IMR-90 (cell line): ENCODE measurements around the gene LRRC26. TPM values are rescaled to one million over a fixed set of nuclear protein-coding genes. Genes with fewer than 3 reads are reported as not detected.

ENCODE experiments used
- ATAC-seq: fragments of 200-7000 bp; cut with Tn5 transposase; 2 replicates; pipeline ENCODE4 v1.9.1; 2020; ENCODE audit warnings: low read depth, mild to moderate bottlenecking, moderate library complexity
- BruUV-seq: library from RNA; stranded (reverse); fragments of 400-500 nt; replicated peaks from 2 replicates; lab custom pipeline; 2021; lab: Mats Ljungman, UMichigan
- CTCF ChIA-PET: fragments of 300-600 bp; formaldehyde crosslinking; extraction: SDS; loops from one replicate; lab custom pipeline; 2021; ENCODE audit warnings: antibody characterized with exemption; lab: Yijun Ruan, JAX
- POLR2A ChIA-PET: fragments of 300-600 bp; sonication (Branson Sonifier 250); formaldehyde crosslinking; loops from one replicate; lab custom pipeline; 2022; ENCODE audit warnings: antibody characterized with exemption; ENCODE audit not compliant: unreplicated experiment; lab: Charles Lee
- DNase-seq: peaks from one replicate; pipeline ENCODE4 v3.0.0; 2013
- H2AFZ ChIP-seq: replicated peaks from 2 replicates; pipeline ENCODE3; 2013; ENCODE audit warnings: low read length, mild to moderate bottlenecking; ENCODE audit not compliant: poor library complexity
- H2AK5ac ChIP-seq: 2 replicates; pipeline ENCODE4 v1.6.1; 2013; ENCODE audit warnings: low read depth, low read length, inconsistent platforms
- H2AK9ac ChIP-seq: replicated peaks from 2 replicates; pipeline ENCODE3; 2013; ENCODE audit warnings: mild to moderate bottlenecking, low read depth, low read length, moderate library complexity; ENCODE audit not compliant: poor library complexity
- H2BK120ac ChIP-seq: 2 replicates; pipeline ENCODE4 v1.6.1; 2013; ENCODE audit warnings: low read depth, low read length, inconsistent platforms
- H2BK15ac ChIP-seq: 3 replicates; pipeline ENCODE4 v1.6.1; 2013; ENCODE audit warnings: low read depth, low read length, inconsistent platforms
- H2BK20ac ChIP-seq: 2 replicates; pipeline ENCODE4 v1.6.1; 2013; ENCODE audit warnings: low read depth, mild to moderate bottlenecking, inconsistent platforms, low read length, moderate library complexity
- H2BK5ac ChIP-seq: 2 replicates; pipeline ENCODE4 v1.6.1; 2013; ENCODE audit warnings: mild to moderate bottlenecking, low read depth, low read length, inconsistent platforms; ENCODE audit not compliant: poor library complexity, severe bottlenecking
- H3K14ac ChIP-seq: replicated peaks from 2 replicates; pipeline ENCODE4 v1.6.1; 2013; ENCODE audit warnings: low read depth, low read length, inconsistent platforms
- H3K18ac ChIP-seq: 2 replicates; pipeline ENCODE4 v1.6.1; 2013; ENCODE audit warnings: low read depth, low read length, control low read depth
- H3K23ac ChIP-seq: 2 replicates; pipeline ENCODE4 v1.6.1; 2013; ENCODE audit warnings: low read depth, low read length, inconsistent platforms
- H3K27ac ChIP-seq: 2 replicates; pipeline ENCODE4 v1.5.1; 2013; ENCODE audit warnings: mild to moderate bottlenecking, control low read depth, low read length; ENCODE audit not compliant: insufficient read depth
- H3K27me3 ChIP-seq: 2 replicates; pipeline ENCODE4 v1.6.1; 2013; ENCODE audit warnings: low read length; ENCODE audit not compliant: control insufficient read depth, insufficient read depth
- H3K36me3 ChIP-seq: 2 replicates; pipeline ENCODE4 v1.6.1; 2013; ENCODE audit warnings: low read length, mixed read lengths; ENCODE audit not compliant: control insufficient read depth, insufficient read depth
- H3K4ac ChIP-seq: 2 replicates; pipeline ENCODE4 v1.6.1; 2013; ENCODE audit warnings: low read depth, low read length, inconsistent platforms
- H3K4me1 ChIP-seq: 2 replicates; pipeline ENCODE4 v1.6.1; 2013; ENCODE audit warnings: low read length, mixed read lengths; ENCODE audit not compliant: control insufficient read depth, insufficient read depth
- H3K4me2 ChIP-seq: 2 replicates; pipeline ENCODE4 v1.6.1; 2013; ENCODE audit warnings: low read depth, mild to moderate bottlenecking, control low read depth, low read length, moderate library complexity
- H3K4me3 ChIP-seq: 2 replicates; pipeline ENCODE4 v1.5.1; 2013; ENCODE audit warnings: low read depth, mild to moderate bottlenecking, control low read depth, low read length, moderate library complexity; ENCODE audit not compliant: insufficient read depth
- H3K56ac ChIP-seq: 2 replicates; pipeline ENCODE4 v1.6.1; 2013; ENCODE audit warnings: low read length, inconsistent platforms; ENCODE audit not compliant: insufficient read depth; ENCODE audit errors: extremely low read depth
- H3K79me1 ChIP-seq, 2 experiments: 2 replicates each; pipeline ENCODE4 v1.6.1; 2013; ENCODE audit warnings: low read length in 2 of 2, inconsistent platforms in 1 of 2, low read depth in 1 of 2
- H3K9ac ChIP-seq: 2 replicates; pipeline ENCODE4 v1.6.1; 2013; ENCODE audit warnings: low read depth, low read length, control low read depth
- H3K9me1 ChIP-seq: 2 replicates; pipeline ENCODE4 v1.6.1; 2013; ENCODE audit warnings: low read length, inconsistent platforms; ENCODE audit not compliant: insufficient read depth
- H3K9me3 ChIP-seq: 2 replicates; pipeline ENCODE4 v1.6.1; 2013; ENCODE audit warnings: low read length; ENCODE audit not compliant: control insufficient read depth, insufficient read depth
- H4K20me1 ChIP-seq: 2 replicates; pipeline ENCODE4 v1.6.1; 2013; ENCODE audit warnings: low read length, inconsistent platforms; ENCODE audit not compliant: insufficient read depth
- H4K5ac ChIP-seq: 2 replicates; pipeline ENCODE4 v1.6.1; 2013; ENCODE audit warnings: mild to moderate bottlenecking, low read depth, low read length, control low read depth
- H4K8ac ChIP-seq, 2 experiments: 2 replicates each; pipeline ENCODE4 v1.6.1; 2013; ENCODE audit warnings: low read depth in 2 of 2, low read length in 2 of 2, control low read depth in 1 of 2, inconsistent platforms in 1 of 2
- H4K91ac ChIP-seq: 2 replicates; pipeline ENCODE4 v1.6.1; 2013; ENCODE audit warnings: low read depth, low read length, inconsistent platforms; ENCODE audit not compliant: insufficient read depth
- CEBPB ChIP-seq: IDR thresholded peaks from 2 replicates; pipeline ENCODE4 v1.6.1; 2012; ENCODE audit warnings: low read depth, low read length, improper control_type of control experiment
- MAFK ChIP-seq: IDR thresholded peaks from 2 replicates; pipeline ENCODE4 v1.6.1; 2012; ENCODE audit warnings: low read depth, low read length, improper control_type of control experiment
- MXI1 ChIP-seq: IDR thresholded peaks from 2 replicates; pipeline ENCODE4 v1.6.1; 2012; ENCODE audit warnings: low read depth, mild to moderate bottlenecking, low read length, moderate library complexity, borderline replicate concordance
- WGBS, 2 experiments: methylation state at CpG; one replicate each; pipeline versions ENCODE4 v1.1.5 to v1.1.7; 2013; ENCODE audit warnings: missing lambda C conversion rate in 2 of 2; ENCODE audit not compliant: insufficient read length in 1 of 2; ENCODE audit errors: extremely low coverage in 2 of 2; 5-methylcytosine and 5-hydroxymethylcytosine counted together
- dilution Hi-C: fragments of 300-500 bp; cut with HindIII; formaldehyde crosslinking; loops from one replicate; pipeline ENCODE4 v1.14.3; 2018; ENCODE audit warnings: low sequenced_read_pairs; ENCODE audit not compliant: unreplicated experiment
- in situ Hi-C: fragments of 300-500 bp; cut with MboI; formaldehyde crosslinking; loops from 3 replicates; pipeline ENCODE4 v1.14.3; 2019; ENCODE audit warnings: low sequenced_read_pairs, inconsistent platforms, mixed read lengths
- intact Hi-C: fragments of 100-400 bp; cut with micrococcal nuclease; formaldehyde crosslinking; loops from 2 replicates; pipeline ENCODE4 v1.10.0; 2022
- polyA plus RNA-seq, 3 experiments: library from polyadenylated mRNA; depleted of rRNA; stranded (reverse); fragments of >200 nt; gene quantifications; 2 replicates each; pipeline ENCODE4 v1.2.3, GENCODE V29; 2012; ENCODE audit warnings: low replicate concordance in 1 of 3
- total RNA-seq: library from RNA; depleted of rRNA; stranded (reverse); fragments of >200 nt; gene quantifications from 2 replicates; pipeline ENCODE4 v1.2.3, GENCODE V29; 2012
- TF ChIP-seq, protein P1 (sequence below): fragments of 150-350 bp; IDR thresholded peaks from 2 replicates; pipeline ENCODE4 v1.6.1; 2016; ENCODE audit warnings: low read depth, mild to moderate bottlenecking, low read length, moderate library complexity, borderline replicate concordance

LRRC26 gene
- total and polyA plus RNA-seq, 2 of the 4 experiments (the other 2 are of a cell fraction): not detected

DNA sequence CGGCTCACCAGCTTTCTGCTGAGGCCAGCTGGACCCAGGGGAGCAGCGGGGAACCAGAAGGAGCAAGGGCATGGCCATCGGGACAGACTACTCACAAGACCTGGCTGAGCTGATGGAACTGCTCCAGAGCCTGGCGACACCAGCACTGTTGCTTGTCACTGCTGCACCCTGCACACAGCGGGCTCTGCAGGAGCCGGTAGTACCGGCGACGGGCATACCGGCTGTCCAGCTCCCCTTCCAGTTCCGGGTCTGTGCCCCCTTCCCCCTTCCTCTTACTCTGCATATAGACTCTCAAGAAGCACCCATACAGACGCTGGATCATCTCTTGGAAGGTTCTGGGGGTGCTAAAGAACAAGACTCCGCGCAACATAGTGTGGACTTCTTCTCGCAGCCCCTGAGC lies 17.5 kb upstream of the LRRC26 start:
- Histone ChIP-seq H4K20me1 (peaks cover 22% of the 10 kb centered on the region), H3K4me1 (peaks cover 16% of the 10 kb centered on the region), H4K5ac (no peak overlapping the region), H3K18ac (no peak overlapping the region), H2AFZ (no peak overlapping the region), H3K4me3 (peak overlapping the region; percentile 91), H3K36me3 (peaks cover 63% of the 10 kb centered on the region), H3K9ac (peak overlapping the region; percentile 84; the same call in 1 of the 2 replicates), H4K8ac (no peak overlapping the region), H2AK9ac (no peak overlapping the region), H3K4ac (no peak overlapping the region), H3K4me2 (peak overlapping the region; percentile 88), H3K9me1 (no peaks in the 10 kb centered on the region), H4K91ac (no peak overlapping the region), H3K27me3 (no peaks in the 10 kb centered on the region), H3K9me3 (no peaks in the 10 kb centered on the region), H3K27ac (no peak overlapping the region), H3K79me1 (peaks cover 5 to 54% of the 10 kb centered on the region in 2 experiments), H2BK5ac (no peak overlapping the region), H2BK120ac (no peak overlapping the region), H3K14ac (no peak overlapping the region), H3K23ac (no peak overlapping the region), H2BK20ac (no peak overlapping the region), H2BK15ac (no peak overlapping the region), H2AK5ac (no peak overlapping the region), H3K56ac (no peak overlapping the region)
- WGBS, 2 experiments: 98% methylated on average over 6 of the region's 15 CpGs; no CpG with 5 or more reads in 1 of the 2 experiments
- ATAC-seq (no peak), DNase-seq (no peak)
- intact Hi-C loops: no loop called here
- POLR2A ChIA-PET: interaction anchor here (0.6 to 0.8 kb wide), 2 partner anchors 55 to 101 kb away, joined by 3 to 6 read pairs; partner anchors contain the start of gene MAN1B1
- in situ Hi-C loops: no loop called here
- dilution Hi-C loops: no loop called here
- no TSS peak for BruUV-seq
- no peak for TF ChIP-seq MXI1
- TF ChIP-seq, protein P1, sequence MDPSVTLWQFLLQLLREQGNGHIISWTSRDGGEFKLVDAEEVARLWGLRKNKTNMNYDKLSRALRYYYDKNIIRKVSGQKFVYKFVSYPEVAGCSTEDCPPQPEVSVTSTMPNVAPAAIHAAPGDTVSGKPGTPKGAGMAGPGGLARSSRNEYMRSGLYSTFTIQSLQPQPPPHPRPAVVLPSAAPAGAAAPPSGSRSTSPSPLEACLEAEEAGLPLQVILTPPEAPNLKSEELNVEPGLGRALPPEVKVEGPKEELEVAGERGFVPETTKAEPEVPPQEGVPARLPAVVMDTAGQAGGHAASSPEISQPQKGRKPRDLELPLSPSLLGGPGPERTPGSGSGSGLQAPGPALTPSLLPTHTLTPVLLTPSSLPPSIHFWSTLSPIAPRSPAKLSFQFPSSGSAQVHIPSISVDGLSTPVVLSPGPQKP: no peak
- TF ChIP-seq MAFK: no peak
- no peak for TF ChIP-seq CEBPB
- CTCF ChIA-PET: no interaction called here
